ENCODE results near the gene VN1R5. TPM values are rescaled to one million over a fixed set of nuclear protein-coding genes. Genes with fewer than 3 reads are reported as not detected.
A peak's percentile ranks its signal among the peaks of the same experiment; 100 is the strongest.

Gene VN1R5
- total and polyA plus RNA-seq, 9 of the 15 experiments (the other 6 are each of a cell fraction or from before 2014, with no cell fraction given), result not detected

- no peak for TF ChIP-seq ZNF407 (IDR thresholded peaks at IDR 0.05; ENCODE audit: low read depth)
- no peak for TF ChIP-seq TFE3 (CRISPR knock-in tag; IDR thresholded peaks at IDR 0.05)
- TF ChIP-seq FOXA1 (IDR thresholded peaks at IDR 0.05; ENCODE audit: borderline replicate concordance), result peak; percentile 43
- no peak for TF ChIP-seq ZBTB26 (CRISPR knock-in tag; IDR thresholded peaks at IDR 0.05)
- TF ChIP-seq MYBL2 (IDR thresholded peaks at IDR 0.05; ENCODE audit: low read depth), result peak; percentile 64
- TF ChIP-seq MYBL2 (CRISPR knock-in tag; IDR thresholded peaks at IDR 0.05; ENCODE audit: borderline replicate concordance), result no peak
- no peak for TF ChIP-seq ARID3A (IDR thresholded peaks at IDR 0.05; ENCODE audit: borderline replicate concordance, low read depth, low read length)
- peak; percentile 35; the same call in 1 of the 2 replicates for TF ChIP-seq L3MBTL2 (IDR thresholded peaks at IDR 0.05)
- no peak for TF ChIP-seq JUND (IDR thresholded peaks at IDR 0.05; ENCODE audit: borderline replicate concordance, low read depth, low read length)
- peak; percentile 44; the same call in 1 of the 3 replicates for TF ChIP-seq JUND (tag; IDR thresholded peaks at IDR 0.05; ENCODE audit: borderline replicate concordance, low read depth, low read length)
Measured at GRCh38 chr1:247228133-247228532, 27.7 kb upstream of the VN1R5 start (continued).

All from K562 (cell line).